ENCODE data around the gene ST3GAL4.

DNA sequence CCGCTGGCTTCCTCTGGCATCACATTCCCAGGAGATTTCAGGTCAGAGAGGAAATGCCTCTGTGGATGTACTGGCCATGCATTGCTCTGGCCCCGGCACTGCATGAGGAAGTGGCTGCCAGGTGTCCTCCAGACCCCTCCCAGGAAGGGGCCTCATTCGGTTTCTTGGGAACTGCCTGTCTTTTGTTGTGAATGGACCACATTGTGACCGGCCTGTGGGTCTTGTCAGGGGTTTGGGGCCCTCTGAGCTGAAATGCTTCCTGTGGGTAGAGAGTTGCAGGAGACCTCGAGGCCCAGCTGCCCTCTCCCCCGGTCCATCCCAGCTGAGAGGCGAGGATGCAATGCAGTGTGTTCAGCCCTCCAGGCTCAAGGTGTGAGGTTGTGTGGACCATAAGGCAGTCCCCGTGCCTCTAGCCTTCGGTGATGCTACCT lies 18.8 kb upstream of the ST3GAL4 start:
- TF ChIP-seq MTA1 (IDR thresholded peaks at IDR 0.05; ENCODE audit: borderline replicate concordance), result no peak
- TF ChIP-seq, protein P1, sequence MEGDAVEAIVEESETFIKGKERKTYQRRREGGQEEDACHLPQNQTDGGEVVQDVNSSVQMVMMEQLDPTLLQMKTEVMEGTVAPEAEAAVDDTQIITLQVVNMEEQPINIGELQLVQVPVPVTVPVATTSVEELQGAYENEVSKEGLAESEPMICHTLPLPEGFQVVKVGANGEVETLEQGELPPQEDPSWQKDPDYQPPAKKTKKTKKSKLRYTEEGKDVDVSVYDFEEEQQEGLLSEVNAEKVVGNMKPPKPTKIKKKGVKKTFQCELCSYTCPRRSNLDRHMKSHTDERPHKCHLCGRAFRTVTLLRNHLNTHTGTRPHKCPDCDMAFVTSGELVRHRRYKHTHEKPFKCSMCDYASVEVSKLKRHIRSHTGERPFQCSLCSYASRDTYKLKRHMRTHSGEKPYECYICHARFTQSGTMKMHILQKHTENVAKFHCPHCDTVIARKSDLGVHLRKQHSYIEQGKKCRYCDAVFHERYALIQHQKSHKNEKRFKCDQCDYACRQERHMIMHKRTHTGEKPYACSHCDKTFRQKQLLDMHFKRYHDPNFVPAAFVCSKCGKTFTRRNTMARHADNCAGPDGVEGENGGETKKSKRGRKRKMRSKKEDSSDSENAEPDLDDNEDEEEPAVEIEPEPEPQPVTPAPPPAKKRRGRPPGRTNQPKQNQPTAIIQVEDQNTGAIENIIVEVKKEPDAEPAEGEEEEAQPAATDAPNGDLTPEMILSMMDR (IDR thresholded peaks at IDR 0.05 in 2 of 3, conservative IDR thresholded peaks at IDR 0.05 in 1 of 3; ENCODE audit: insufficient read depth in 2 of 3, low read depth in 1 of 3, low read length in 3 of 3), result no peak

All from K562 (cell line).